ENCODE results near the gene CYS1.

GRCh38 chr2:10045561-10046355 lies 34.5 kb downstream of the CYS1 start:
- TF ChIP-seq EZH2 (IDR thresholded peaks at IDR 0.05; ENCODE audit: borderline replicate concordance, insufficient read depth, low read length, poor library complexity, severe bottlenecking) (no peak), RAD21 (conservative IDR thresholded peaks at IDR 0.05) (no peak), EP300 (conservative IDR thresholded peaks at IDR 0.05; ENCODE audit: poor library complexity, severe bottlenecking) (no peak)

All from neural cell (in vitro differentiated cells).